ENCODE measurements around the gene EDEM2.
"Not testable (repeated sequence)": the region's sequence is repeated elsewhere in the genome, so short reads cannot be mapped to it uniquely, and the experiment has no call there.

The EDEM2 gene

GRCh38 chr20:35085477-35086225, 61.5 kb downstream of the EDEM2 start:
- DNase-seq = no peak

GRCh38 chr20:35084998-35085397, 62.1 kb downstream of the EDEM2 start:
- no peak for DNase-seq

- not testable (repeated sequence) for DNase-seq
Observed at GRCh38 chr20:35080348-35080642, 66.8 kb downstream of the EDEM2 start.

GRCh38 chr20:35079472-35080347, 67.4 kb downstream of the EDEM2 start:
- DNase-seq = no peak

- no peak for DNase-seq
Observed at GRCh38 chr20:35077872-35078271, 69.3 kb downstream of the EDEM2 start.

- DNase-seq = no peak
Observed at GRCh38 chr20:35077341-35077740, 69.8 kb downstream of the EDEM2 start.

- not testable (repeated sequence) for DNase-seq
Observed at GRCh38 chr20:35071436-35072153, 75.5 kb downstream of the EDEM2 start.

GRCh38 chr20:35066194-35066593, 80.9 kb downstream of the EDEM2 start:
- DNase-seq = no peak

Measured in inflammatory macrophage treated with lipopolysaccharide for 1 hour (primary cell).